Muscle layer of colon (tissue), 2 donors: ENCODE measurements around the gene CHST9.

Experiments used
- H3K27ac ChIP-seq: one replicate; pipeline ENCODE4 v1.7.0; 2013; ENCODE audit warnings: low read depth, mild to moderate bottlenecking, low read length, moderate library complexity
- H3K27me3 ChIP-seq, 2 donors: one replicate each; pipeline ENCODE4 v1.7.0; 2013; ENCODE audit warnings: low read length in 2 of 2, mild to moderate bottlenecking in 2 of 2; ENCODE audit not compliant: insufficient read depth in 2 of 2, control insufficient read depth in 1 of 2
- H3K36me3 ChIP-seq: one replicate; pipeline ENCODE4 v1.7.0; 2013; ENCODE audit warnings: mild to moderate bottlenecking, low read length; ENCODE audit not compliant: insufficient read depth
- H3K4me1 ChIP-seq: one replicate; pipeline ENCODE4 v1.7.0; 2013; ENCODE audit warnings: mild to moderate bottlenecking, low read length; ENCODE audit not compliant: insufficient read depth
- H3K4me3 ChIP-seq, 2 donors: one replicate each; pipeline ENCODE4 v1.7.0; 2013; ENCODE audit warnings: low read length in 2 of 2, low read depth in 1 of 2, mild to moderate bottlenecking in 1 of 2, moderate library complexity in 1 of 2
- H3K9ac ChIP-seq: one replicate; pipeline ENCODE4 v1.7.0; 2013; ENCODE audit warnings: low read length
- H3K9me3 ChIP-seq: one replicate; pipeline ENCODE4 v1.7.0; 2013; ENCODE audit warnings: mild to moderate bottlenecking, low read length
- donor health status: abdominal sarcoma.
- donor health status: Adenocarcinoma of cecum.

CHST9 gene

GRCh38 chr18:27030421-27030820 is 154.7 kb downstream of the CHST9 start:
- no peaks in the 10 kb centered on the region for H3K4me1 ChIP-seq
- no peaks in the 10 kb centered on the region for H3K27me3 ChIP-seq
- no peaks in the 10 kb centered on the region for H3K9me3 ChIP-seq
- no peak overlapping the region for H3K4me3 ChIP-seq
- no peaks in the 10 kb centered on the region for H3K36me3 ChIP-seq
- H3K27ac ChIP-seq: no peak overlapping the region
- H3K9ac ChIP-seq: no peak overlapping the region

- no peak overlapping the region for H3K4me3 ChIP-seq
- H3K9ac ChIP-seq: no peak overlapping the region
- H3K4me1 ChIP-seq: no peaks in the 10 kb centered on the region
- no peaks in the 10 kb centered on the region for H3K36me3 ChIP-seq
- H3K9me3 ChIP-seq: no peaks in the 10 kb centered on the region
- H3K27ac ChIP-seq: no peak overlapping the region
- no peaks in the 10 kb centered on the region for H3K27me3 ChIP-seq
Measured at GRCh38 chr18:27022477-27022876, 162.6 kb downstream of the CHST9 start.

GRCh38 chr18:27017901-27018500 is 167.1 kb downstream of the CHST9 start:
- Histone ChIP-seq H3K27ac (no peak overlapping the region), H3K4me1 (no peaks in the 10 kb centered on the region), H3K4me3 (no peak overlapping the region), H3K36me3 (no peaks in the 10 kb centered on the region), H3K9ac (no peak overlapping the region), H3K27me3 (no peaks in the 10 kb centered on the region), H3K9me3 (no peaks in the 10 kb centered on the region)

- Histone ChIP-seq H3K4me3 (no peak overlapping the region), H3K9ac (no peak overlapping the region), H3K36me3 (no peaks in the 10 kb centered on the region), H3K9me3 (no peaks in the 10 kb centered on the region), H3K27me3 (no peaks in the 10 kb centered on the region), H3K4me1 (no peaks in the 10 kb centered on the region), H3K27ac (no peak overlapping the region)
Measured at GRCh38 chr18:27014841-27015240, 170.3 kb downstream of the CHST9 start.

GRCh38 chr18:27010784-27011183 is 174.3 kb downstream of the CHST9 start:
- Histone ChIP-seq H3K4me1 (no peaks in the 10 kb centered on the region), H3K36me3 (no peaks in the 10 kb centered on the region), H3K4me3 (no peak overlapping the region), H3K9me3 (no peaks in the 10 kb centered on the region), H3K27ac (no peak overlapping the region), H3K9ac (no peak overlapping the region), H3K27me3 (no peaks in the 10 kb centered on the region)

GRCh38 chr18:27009293-27009692 is 175.8 kb downstream of the CHST9 start:
- no peak overlapping the region for H3K27ac ChIP-seq
- H3K4me3 ChIP-seq: no peak overlapping the region
- no peaks in the 10 kb centered on the region for H3K9me3 ChIP-seq
- H3K4me1 ChIP-seq: no peaks in the 10 kb centered on the region
- no peaks in the 10 kb centered on the region for H3K27me3 ChIP-seq
- H3K36me3 ChIP-seq: no peaks in the 10 kb centered on the region
- H3K9ac ChIP-seq: no peak overlapping the region

GRCh38 chr18:27008575-27008974 is 176.5 kb downstream of the CHST9 start:
- Histone ChIP-seq H3K9ac (no peak overlapping the region), H3K4me1 (no peaks in the 10 kb centered on the region), H3K36me3 (no peaks in the 10 kb centered on the region), H3K27ac (no peak overlapping the region), H3K4me3 (no peak overlapping the region), H3K27me3 (no peaks in the 10 kb centered on the region), H3K9me3 (no peaks in the 10 kb centered on the region)

- Histone ChIP-seq H3K27ac (no peak overlapping the region), H3K9ac (no peak overlapping the region), H3K36me3 (no peaks in the 10 kb centered on the region), H3K27me3 (no peaks in the 10 kb centered on the region), H3K4me3 (no peak overlapping the region), H3K9me3 (no peaks in the 10 kb centered on the region), H3K4me1 (no peaks in the 10 kb centered on the region)
Measured at GRCh38 chr18:27007880-27008279, 177.2 kb downstream of the CHST9 start.

GRCh38 chr18:27005589-27005988 is 179.5 kb downstream of the CHST9 start:
- H3K4me3 ChIP-seq: no peak overlapping the region
- no peaks in the 10 kb centered on the region for H3K4me1 ChIP-seq
- no peaks in the 10 kb centered on the region for H3K36me3 ChIP-seq
- no peaks in the 10 kb centered on the region for H3K27me3 ChIP-seq
- no peak overlapping the region for H3K9ac ChIP-seq
- no peaks in the 10 kb centered on the region for H3K9me3 ChIP-seq
- no peak overlapping the region for H3K27ac ChIP-seq

GRCh38 chr18:27004056-27004829 is 180.9 kb downstream of the CHST9 start:
- no peak overlapping the region for H3K27ac ChIP-seq
- H3K9me3 ChIP-seq: no peaks in the 10 kb centered on the region
- no peaks in the 10 kb centered on the region for H3K27me3 ChIP-seq
- H3K4me3 ChIP-seq: no peak overlapping the region
- H3K36me3 ChIP-seq: no peaks in the 10 kb centered on the region
- H3K4me1 ChIP-seq: no peaks in the 10 kb centered on the region
- no peak overlapping the region for H3K9ac ChIP-seq

- Histone ChIP-seq H3K9ac (no peak overlapping the region), H3K4me1 (no peaks in the 10 kb centered on the region), H3K27me3 (no peaks in the 10 kb centered on the region), H3K4me3 (no peak overlapping the region), H3K9me3 (no peaks in the 10 kb centered on the region), H3K36me3 (no peaks in the 10 kb centered on the region), H3K27ac (no peak overlapping the region)
Measured at GRCh38 chr18:26999797-27000196, 185.3 kb downstream of the CHST9 start.

GRCh38 chr18:26993568-26993967 is 191.5 kb downstream of the CHST9 start:
- Histone ChIP-seq H3K4me1 (no peaks in the 10 kb centered on the region), H3K9me3 (no peaks in the 10 kb centered on the region), H3K9ac (no peak overlapping the region), H3K36me3 (no peaks in the 10 kb centered on the region), H3K4me3 (no peak overlapping the region), H3K27me3 (no peaks in the 10 kb centered on the region), H3K27ac (no peak overlapping the region)
